ENCODE measurements around the gene NELFB. TPM values are rescaled to one million over a fixed set of nuclear protein-coding genes. Genes with fewer than 3 reads are reported as not detected.
"Not testable (repeated sequence)": the region's sequence is repeated elsewhere in the genome, so short reads cannot be mapped to it uniquely, and the experiment has no call there.

NELFB gene
- total RNA-seq, 1 donor from 2014 or later, result 39.2 TPM

DNA sequence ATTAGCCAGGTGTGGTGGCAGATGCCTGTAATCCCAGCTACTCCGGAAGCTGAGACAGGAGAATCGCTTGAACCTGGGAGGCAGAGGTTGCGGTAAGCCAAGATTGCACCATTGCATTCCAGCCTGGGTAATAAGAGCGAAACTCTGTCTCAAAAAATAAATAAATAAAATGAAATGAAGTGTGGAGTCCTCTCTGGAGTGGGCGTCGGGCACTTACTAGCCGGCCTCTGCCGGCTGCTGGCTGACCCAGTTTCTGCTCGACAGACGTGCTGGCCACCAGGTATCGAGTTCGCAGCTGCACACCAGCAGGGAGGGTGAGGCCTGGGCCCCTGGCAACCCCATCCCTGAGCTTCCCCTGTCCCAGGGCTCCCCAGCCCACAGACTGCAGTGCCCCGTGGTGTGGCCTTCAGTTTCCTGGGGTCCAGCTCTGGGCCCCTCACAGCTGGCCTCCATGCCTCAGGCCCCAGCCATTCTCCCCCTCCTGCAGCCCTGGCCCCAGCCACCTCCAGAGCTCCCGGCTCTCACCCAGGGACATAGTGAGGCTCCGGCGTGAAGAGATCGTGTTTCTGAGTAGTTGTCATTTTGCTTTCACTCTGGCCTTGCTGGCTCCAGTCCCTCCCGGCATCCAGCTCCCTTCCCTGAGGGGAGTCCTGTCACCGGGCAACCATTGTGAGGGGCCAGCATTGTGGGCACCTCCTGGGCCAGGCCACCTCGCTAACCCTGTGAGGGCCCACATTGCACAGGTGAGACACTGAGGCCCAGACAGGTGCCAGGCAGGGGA, 7.8 kb upstream of the NELFB start:
- no peak for DNase-seq (ENCODE audit: low spot score)

DNA sequence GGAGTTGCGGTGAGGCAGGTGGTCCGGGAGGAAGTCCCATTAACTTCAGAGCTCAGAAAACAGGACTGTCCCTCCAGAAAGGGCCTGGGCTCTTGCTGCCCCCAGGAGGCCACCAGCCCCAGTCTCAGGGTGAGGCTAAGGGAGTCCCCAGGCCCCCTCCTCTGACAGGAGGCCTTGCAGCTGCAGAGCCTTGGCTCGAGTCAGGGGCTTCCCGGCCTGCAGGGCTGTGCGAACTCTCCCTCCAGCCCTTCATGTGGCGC, 7.3 kb upstream of the NELFB start:
- no peak for DNase-seq (ENCODE audit: low spot score)

DNA sequence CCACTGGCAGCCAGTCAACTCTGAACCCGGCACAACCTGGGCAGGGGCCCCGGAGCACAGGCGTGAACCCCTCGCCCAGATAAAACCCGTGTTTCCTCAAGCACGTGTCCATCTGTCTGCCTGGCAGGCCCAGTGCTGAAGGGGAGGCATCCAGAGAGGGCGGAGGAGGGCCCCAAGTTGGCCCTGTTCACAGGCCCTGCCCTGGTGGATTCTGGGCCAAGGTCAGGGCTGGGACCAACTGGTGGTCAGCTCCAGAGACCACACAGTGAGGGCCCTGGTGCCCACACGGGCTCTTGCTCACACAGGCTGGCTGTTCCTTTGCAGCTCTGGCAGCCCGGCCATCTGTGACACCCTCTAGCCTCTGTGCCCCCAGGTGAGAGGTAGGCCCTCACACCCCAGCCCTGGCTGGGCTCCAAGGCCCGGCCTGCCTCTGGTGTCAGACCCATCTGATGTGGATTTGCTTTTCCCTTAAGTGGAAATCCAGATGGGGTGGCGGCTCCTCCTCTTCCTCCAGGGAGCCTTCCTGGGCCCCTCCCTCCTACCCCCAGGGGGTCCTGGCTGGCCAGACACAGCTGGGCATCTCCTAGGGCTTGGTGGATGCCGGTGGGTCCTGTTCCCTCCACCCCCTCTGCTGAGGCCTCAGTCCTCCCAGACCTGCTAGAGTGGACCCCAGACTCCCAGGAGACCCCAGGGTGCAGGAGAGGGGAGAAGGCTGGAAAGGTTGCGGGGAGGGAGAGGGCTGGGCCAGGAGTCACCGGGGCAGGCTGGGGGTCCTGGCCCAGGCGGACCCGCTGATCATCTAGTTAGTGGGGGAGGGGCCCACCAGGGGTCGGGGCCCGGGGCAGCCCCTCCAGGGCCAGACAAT, 4.6 kb upstream of the NELFB start:
- no peak for DNase-seq (ENCODE audit: low spot score)

- DNase-seq (ENCODE audit: low spot score), result no peak
Measured at GRCh38 chr9:137251194-137251461, 4.0 kb upstream of the NELFB start, which contains the start of gene STPG3. Gene STPG3, plus strand, starts transcription at chr9:137251286. Its CDS starts 1 bp downstream, at chr9:137251287.

DNA sequence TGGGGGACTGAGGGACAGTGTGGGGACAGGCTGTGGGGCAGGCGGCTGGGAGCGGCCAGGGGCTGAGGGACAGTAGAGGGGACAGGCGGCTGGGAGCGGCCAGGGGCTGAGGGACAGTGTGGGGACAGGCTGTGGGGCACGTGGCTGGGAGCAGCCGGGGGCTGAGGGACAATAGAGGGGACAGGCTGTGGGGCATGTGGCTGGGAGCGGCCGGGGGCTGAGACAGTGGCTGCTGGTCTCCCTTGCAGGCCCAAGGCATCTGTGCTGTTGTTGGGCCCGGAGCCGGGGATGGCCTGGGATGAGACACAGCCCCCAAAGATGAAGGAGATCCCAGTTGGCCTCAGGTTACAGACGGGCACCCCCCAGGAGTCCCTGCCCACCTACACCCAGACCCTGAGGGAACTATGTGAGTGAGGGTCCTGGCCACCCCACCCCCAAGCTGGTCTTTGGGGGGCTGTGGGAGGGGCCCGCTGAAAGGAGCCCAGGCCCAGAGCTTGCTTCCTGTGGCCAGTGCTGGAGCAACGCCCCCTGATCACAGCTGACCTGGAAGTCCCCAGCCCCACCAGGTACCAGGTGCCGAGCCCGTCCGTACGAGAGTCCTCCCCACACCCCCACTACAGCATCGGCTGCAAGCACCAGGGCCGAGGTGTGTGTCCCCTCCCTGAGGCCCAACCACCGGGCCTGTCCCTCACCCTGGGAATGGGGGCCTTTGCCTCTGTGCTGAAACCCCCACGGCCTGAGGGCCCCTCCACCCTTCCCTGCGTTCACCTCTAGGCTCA, 3.4 kb upstream of the NELFB start:
- no peak for DNase-seq (ENCODE audit: low spot score)

- no peak for DNase-seq (ENCODE audit: low spot score)
Measured at GRCh38 chr9:137252555-137253506, 2.3 kb upstream of the NELFB start.

GRCh38 chr9:137253717-137254623, 1.2 kb upstream of the NELFB start:
- DNase-seq (ENCODE audit: low spot score), result no peak

DNA sequence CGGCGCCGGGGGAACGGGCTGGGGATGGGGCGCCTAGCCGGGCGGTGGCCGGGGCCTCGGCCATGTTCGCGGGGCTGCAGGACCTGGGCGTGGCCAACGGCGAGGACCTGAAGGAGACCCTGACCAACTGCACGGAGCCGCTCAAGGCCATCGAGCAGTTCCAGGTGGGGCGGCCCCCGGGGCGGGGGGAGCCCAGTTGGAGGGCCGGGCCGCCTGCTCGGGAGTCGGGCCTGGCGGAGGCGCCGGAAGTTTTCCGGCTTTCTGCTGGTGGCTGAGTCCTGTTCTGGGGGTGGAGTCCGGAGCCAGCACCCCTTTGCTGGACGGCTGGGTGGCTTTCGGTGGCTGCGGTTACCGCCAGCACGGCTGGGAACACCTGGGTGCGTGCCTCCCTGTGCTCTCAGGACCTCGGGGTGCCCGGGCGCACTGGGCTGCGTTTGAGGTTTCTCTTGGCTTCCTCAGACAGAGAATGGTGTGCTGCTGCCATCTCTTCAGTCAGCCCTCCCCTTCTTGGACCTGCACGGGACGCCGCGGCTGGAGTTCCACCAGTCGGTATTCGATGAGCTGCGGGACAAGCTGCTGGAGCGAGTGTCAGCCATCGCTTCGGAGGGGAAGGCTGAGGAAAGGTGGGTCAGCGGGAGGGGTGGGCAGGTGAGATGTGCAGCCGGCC, 454 bp downstream of the NELFB start:
- no peak for DNase-seq (ENCODE audit: low spot score)

DNA sequence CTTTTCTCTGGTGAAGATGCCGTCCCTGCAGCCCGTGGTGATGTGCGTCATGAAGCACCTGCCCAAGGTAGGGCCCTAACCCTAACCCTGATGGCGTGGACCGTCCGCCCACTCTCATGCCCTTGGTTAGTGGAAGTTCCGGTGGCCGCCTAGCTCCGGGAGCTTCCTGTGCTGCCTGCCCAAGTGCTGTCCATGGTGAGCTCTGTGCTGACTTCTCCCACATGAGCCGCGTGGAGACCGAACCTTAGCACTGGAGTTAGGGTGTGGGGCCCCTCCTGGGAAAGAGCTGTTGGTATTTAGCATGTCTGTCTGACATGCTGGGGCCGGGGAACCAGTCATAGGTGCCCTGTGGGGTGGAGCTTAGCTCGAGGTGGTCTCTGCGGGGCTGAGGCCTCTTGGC, 1.2 kb downstream of the NELFB start:
- DNase-seq (ENCODE audit: low spot score), result no peak

DNA sequence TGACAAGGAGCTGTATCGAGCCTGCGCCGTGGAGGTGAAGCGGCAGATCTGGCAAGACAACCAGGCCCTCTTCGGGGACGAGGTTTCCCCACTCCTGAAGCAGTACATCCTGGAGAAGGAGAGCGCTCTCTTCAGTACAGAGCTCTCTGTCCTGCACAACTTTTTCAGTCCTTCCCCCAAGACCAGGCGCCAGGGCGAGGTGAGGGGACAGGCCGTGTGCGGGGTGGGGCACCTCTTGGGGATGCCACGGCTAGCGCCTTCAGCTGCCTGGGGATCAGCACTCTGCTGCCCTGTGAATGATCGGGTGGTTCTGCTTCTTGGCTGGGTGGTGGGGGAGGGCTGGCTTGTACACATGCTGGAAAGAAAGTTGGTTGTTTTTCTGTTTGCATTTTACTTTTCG, 1.7 kb downstream of the NELFB start:
- DNase-seq (ENCODE audit: low spot score), result no peak

- not testable (repeated sequence) for DNase-seq (ENCODE audit: low spot score)
Measured at GRCh38 chr9:137262173-137262908, 7.2 kb downstream of the NELFB start.

DNA sequence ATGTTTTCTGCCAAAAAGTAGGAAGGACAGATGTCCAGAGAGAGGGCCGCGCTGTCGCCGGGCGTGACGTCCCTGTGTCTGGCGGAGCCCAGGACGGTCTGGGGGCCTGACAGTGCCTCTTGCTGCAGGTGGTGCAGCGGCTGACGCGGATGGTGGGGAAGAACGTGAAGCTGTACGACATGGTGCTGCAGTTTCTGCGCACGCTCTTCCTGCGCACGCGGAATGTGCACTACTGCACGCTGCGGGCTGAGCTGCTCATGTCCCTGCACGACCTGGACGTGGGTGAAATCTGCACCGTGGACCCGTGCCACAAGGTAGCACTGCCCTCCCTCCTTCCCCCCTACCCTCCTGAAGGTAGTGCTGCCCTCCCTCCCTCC, 7.8 kb downstream of the NELFB start:
- no peak for DNase-seq (ENCODE audit: low spot score)

- no peak for DNase-seq (ENCODE audit: low spot score)
Measured at GRCh38 chr9:137263506-137263905, 8.4 kb downstream of the NELFB start.

- DNase-seq (ENCODE audit: low spot score), result no peak
Measured at GRCh38 chr9:137264067-137264466, 8.9 kb downstream of the NELFB start.

- DNase-seq (ENCODE audit: low spot score), result peak; percentile 85
Measured at GRCh38 chr9:137265496-137266161, 10.5 kb downstream of the NELFB start.

GRCh38 chr9:137266162-137266527, 11.0 kb downstream of the NELFB start:
- no peak for DNase-seq (ENCODE audit: low spot score)

DNA sequence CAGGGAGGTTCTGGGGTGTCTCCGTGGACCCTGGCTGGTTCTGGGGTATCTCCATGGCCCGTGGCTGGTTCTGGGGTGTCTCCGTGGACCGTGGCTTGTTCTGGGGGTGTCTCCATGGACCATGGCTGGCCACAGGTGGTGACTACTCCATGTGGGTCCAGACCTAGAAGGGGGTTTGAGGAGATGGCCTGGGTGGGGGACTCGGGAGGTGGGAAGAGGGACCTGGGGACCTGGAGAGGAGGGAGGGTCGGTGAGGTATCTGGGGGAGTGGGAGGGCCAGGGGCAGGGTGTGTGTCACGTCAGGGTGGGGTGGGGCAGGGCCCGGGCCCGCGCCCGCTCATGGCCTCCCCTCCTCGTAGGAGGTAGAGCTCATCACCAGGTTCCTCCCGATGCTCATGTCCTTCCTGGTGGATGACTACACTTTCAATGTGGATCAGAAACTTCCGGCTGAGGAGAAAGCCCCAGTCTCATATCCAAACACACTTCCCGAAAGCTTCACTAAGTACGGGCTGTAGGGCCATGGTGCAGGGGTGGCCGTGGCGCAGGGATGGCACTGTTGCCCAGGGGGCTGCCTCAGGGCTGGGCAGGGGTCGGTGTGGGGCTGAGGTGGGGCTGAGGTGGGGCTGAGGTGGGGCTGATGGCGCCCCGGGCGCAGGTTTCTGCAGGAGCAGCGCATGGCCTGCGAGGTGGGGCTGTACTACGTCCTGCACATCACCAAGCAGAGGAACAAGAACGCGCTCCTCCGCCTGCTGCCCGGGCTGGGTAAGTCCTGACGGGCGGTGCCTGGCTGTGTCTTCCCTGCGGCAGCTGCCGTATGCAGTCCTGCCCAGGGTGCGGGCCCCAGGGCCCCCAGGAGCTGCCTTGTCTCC, 11.7 kb downstream of the NELFB start:
- DNase-seq (ENCODE audit: low spot score), result no peak
